Colonic mucosa (tissue), 4 donors: Measurements from ENCODE around the gene AOPEP. TPM values are rescaled to one million over a fixed set of nuclear protein-coding genes. Genes with fewer than 3 reads are reported as not detected.

Experiments used
- DNase-seq: peaks from one replicate; pipeline ENCODE4 v3.0.0-alpha.2; 2020
- H3K27ac ChIP-seq: fragments of 200-600 bp; one replicate; pipeline ENCODE4 v1.8.0; 2021
- H3K27me3 ChIP-seq: fragments of 200-600 bp; one replicate; pipeline ENCODE4 v1.8.0; 2021
- H3K36me3 ChIP-seq: fragments of 200-600 bp; one replicate; pipeline ENCODE4 v1.8.0; 2021
- H3K4me1 ChIP-seq: fragments of 200-600 bp; one replicate; pipeline ENCODE4 v1.8.0; 2021; ENCODE audit warnings: mild to moderate bottlenecking
- H3K4me3 ChIP-seq: fragments of 200-600 bp; one replicate; pipeline ENCODE4 v1.8.0; 2021
- H3K9ac ChIP-seq, 2 donors: one replicate each; pipeline ENCODE4 v1.7.0; 2013; ENCODE audit warnings: control low read depth in 2 of 2, low read depth in 2 of 2, low read length in 2 of 2
- H3K9me3 ChIP-seq: fragments of 200-600 bp; one replicate; pipeline ENCODE4 v1.8.0; 2021
- intact Hi-C: fragments of 100-400 bp; cut with DNase I; formaldehyde crosslinking; loops from one replicate; pipeline ENCODE4 v1.14.1; 2022
- total RNA-seq, 2 donors: library from RNA; stranded (reverse); fragmentation: NEBNext Ultra II Directional in 1 of 2; extraction: Animal tissue kit (Norgen Biotek cat#: 25700) in 1 of 2; gene quantifications; one replicate each; pipeline ENCODE4 v1.2.1, GENCODE V29; 2021
- TF ChIP-seq, protein P1 (sequence below): fragments of 200-600 bp; IDR thresholded peaks from one replicate; pipeline ENCODE4 v1.8.0; 2022; ENCODE audit warnings: antibody characterized with exemption, mild to moderate bottlenecking
- donor health status: healthy.
- donor health status: DM: no; HTN: no; CAD: no.
- donor health status: DM: no; HTN: no; CAD: no.

AOPEP gene
- total RNA-seq, 2 donors from 2014 or later: 38.4 to 43.2 TPM

DNA sequence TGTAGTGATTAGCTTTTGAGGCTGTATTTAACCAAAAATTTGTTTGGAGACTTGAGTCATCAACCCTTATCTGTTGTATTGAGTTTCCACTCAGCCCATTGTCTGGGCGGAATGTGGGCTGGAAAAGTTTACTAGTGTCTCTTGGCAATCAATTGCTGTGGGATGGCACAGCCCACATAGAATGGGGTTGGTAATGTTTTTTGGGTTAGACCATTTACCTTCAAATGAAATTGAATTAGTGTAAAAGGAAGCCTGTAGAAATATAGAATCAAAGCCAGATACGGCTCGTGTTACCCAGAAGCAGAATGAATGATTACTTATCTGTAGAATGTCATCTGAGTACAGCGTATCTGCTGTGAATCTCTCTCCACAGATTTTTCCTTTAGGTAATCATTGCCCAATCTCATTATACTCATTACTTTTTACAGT is 142.9 kb downstream of the AOPEP start:
- Histone ChIP-seq H3K27ac (no peak overlapping the region), H3K9me3 (no peaks in the 10 kb centered on the region)
- no peak for DNase-seq

DNA sequence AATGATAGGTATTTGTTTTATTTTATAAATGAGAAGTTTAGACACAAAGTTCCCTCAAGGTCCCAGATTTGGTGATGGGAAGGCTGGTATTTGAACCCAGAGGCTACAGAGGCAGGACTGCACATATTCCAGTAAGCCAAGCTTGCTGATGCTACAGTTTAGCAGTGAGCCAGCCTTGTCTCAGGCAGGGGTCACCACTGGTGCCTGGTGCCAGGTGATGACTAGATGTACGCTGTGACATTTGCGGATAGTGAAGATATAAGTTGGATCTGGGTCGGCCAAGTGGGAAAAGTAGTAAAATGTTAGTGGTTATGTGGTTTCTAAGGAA is 143.9 kb downstream of the AOPEP start:
- peak; percentile 17 for DNase-seq
- intact Hi-C loops: no loop called here
- no peaks in the 10 kb centered on the region for H3K4me1 ChIP-seq
- H3K9ac ChIP-seq: no peak overlapping the region
- H3K9me3 ChIP-seq: no peaks in the 10 kb centered on the region
- no peak overlapping the region for H3K4me3 ChIP-seq
- no peaks in the 10 kb centered on the region for H3K36me3 ChIP-seq
- H3K27ac ChIP-seq: no peak overlapping the region
- H3K27me3 ChIP-seq: no peaks in the 10 kb centered on the region
- TF ChIP-seq, protein P1, sequence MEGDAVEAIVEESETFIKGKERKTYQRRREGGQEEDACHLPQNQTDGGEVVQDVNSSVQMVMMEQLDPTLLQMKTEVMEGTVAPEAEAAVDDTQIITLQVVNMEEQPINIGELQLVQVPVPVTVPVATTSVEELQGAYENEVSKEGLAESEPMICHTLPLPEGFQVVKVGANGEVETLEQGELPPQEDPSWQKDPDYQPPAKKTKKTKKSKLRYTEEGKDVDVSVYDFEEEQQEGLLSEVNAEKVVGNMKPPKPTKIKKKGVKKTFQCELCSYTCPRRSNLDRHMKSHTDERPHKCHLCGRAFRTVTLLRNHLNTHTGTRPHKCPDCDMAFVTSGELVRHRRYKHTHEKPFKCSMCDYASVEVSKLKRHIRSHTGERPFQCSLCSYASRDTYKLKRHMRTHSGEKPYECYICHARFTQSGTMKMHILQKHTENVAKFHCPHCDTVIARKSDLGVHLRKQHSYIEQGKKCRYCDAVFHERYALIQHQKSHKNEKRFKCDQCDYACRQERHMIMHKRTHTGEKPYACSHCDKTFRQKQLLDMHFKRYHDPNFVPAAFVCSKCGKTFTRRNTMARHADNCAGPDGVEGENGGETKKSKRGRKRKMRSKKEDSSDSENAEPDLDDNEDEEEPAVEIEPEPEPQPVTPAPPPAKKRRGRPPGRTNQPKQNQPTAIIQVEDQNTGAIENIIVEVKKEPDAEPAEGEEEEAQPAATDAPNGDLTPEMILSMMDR: no peak

More for the DNA sequence above, 142.9 kb downstream of the AOPEP start:
- no peak overlapping the region for H3K4me3 ChIP-seq
- H3K36me3 ChIP-seq: no peaks in the 10 kb centered on the region
- H3K4me1 ChIP-seq: no peaks in the 10 kb centered on the region
- no peaks in the 10 kb centered on the region for H3K27me3 ChIP-seq
- H3K9ac ChIP-seq: no peak overlapping the region
- TF ChIP-seq, protein P1: no peak
- intact Hi-C loops: no loop called here

DNA sequence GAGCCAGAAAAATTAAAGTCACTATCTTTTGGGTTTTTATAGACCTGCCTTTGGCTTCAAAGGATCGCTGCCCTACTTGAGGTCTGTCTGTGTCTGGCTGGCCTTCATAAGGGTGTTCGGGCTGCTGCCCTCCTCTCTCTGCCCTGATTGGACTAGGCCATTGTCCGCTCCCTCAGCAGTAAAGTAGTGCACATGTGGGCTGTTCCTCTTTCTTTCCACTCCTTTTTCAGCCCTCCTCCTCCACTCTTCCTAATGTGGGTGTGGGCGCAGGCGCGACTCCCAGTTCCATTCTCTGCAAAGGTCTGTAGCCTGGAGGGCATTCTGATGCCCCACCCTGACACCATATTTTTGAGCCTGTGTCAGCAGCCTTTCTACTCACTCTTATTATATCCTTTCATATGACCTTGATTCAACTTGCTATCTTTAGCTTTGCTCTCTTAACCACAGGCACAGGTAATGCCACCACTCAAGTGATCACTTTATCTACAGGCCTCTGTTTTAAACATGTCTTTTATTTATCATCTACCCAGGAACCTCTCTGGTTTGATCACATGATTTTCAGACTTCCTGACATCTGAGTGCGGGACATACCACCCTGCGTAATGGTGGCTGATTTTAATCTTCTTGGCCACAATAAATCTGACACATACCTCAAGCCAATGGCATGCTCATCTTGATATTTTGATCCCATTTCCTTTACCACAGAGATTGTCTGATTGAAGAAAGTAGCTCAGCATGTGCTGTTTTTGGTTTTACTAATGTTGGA is 144.5 kb downstream of the AOPEP start:
- peak; percentile 17 for DNase-seq
- H3K27ac ChIP-seq: no peak overlapping the region
- no peak overlapping the region for H3K9ac ChIP-seq
- TF ChIP-seq, protein P1: no peak
- no peaks in the 10 kb centered on the region for H3K4me1 ChIP-seq
- no peaks in the 10 kb centered on the region for H3K9me3 ChIP-seq
- no peaks in the 10 kb centered on the region for H3K36me3 ChIP-seq
- no peak overlapping the region for H3K4me3 ChIP-seq
- intact Hi-C loops: no loop called here
- H3K27me3 ChIP-seq: no peaks in the 10 kb centered on the region

DNA sequence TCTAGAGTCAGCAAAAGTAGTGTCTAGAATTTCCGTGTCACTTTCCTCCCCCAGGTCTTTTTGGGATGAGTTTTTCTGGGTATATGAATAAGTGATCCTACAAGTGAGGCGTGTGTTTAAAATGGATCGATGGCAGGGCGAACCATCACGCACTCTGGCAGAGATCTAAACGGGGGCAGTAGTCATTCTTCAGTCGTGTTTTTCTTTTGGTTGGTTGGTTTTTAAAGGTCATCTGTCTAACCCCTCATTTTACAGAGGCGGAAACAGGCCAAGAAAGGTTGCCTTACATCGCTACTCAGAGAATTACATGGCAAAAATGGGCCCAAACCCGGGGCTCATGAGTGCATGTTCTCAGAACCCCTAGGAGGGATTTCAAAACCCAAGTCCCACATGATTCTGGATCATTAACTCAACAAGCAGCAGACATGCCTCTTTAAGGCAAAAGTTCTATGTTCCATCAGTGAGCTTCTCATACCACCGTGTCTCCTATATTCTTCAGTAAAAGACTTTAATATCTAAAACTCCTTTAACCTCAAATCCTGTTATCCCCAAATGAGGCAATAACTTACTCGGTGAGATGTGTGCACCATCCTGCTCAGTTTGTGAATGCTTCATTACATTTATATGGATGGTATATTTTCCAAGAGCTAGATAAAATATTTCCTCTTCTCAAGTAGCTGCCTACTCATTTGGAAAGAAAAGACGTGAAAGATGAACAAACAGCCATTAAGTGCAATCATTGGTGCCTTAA is 145.8 kb downstream of the AOPEP start:
- intact Hi-C loops: no loop called here
- H3K36me3 ChIP-seq: no peaks in the 10 kb centered on the region
- H3K4me3 ChIP-seq: no peak overlapping the region
- TF ChIP-seq, protein P1: no peak
- no peak overlapping the region for H3K9ac ChIP-seq
- no peak for DNase-seq
- peak overlapping the region; percentile 56 for H3K27ac ChIP-seq
- no peaks in the 10 kb centered on the region for H3K4me1 ChIP-seq
- no peaks in the 10 kb centered on the region for H3K27me3 ChIP-seq
- no peaks in the 10 kb centered on the region for H3K9me3 ChIP-seq

DNA sequence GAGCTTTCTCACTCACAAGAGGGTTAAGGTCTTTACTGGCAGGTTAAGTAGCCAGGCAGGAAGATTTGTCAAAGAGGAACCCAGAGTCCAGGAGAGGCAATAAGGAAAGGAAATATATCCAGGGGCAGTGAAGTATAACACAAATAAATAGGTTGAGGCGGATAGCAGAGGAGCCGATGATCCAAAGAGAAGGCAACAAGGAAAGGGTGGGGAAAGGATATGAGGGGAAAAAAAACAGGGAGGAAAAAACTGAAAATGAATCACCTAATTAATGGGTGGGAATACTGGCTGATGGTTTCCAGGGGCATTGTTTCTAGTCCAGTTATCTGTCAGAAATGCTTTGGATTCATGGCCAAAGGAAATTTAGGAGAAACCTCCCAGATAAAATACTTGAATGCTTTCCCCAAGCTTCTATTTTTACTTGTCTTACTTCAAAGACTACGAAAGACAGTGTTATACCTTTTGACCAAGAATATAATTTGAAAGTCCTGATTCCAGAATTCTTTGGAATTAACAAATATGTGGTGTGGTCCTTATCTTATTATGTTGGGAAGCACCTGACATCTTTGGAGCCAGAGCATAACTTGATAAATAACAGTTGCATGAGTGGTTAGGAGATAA is 146.5 kb downstream of the AOPEP start:
- H3K27ac ChIP-seq: peak overlapping the region; percentile 56
- no peak for DNase-seq
- no peaks in the 10 kb centered on the region for H3K27me3 ChIP-seq
- H3K4me3 ChIP-seq: no peak overlapping the region
- H3K9me3 ChIP-seq: no peaks in the 10 kb centered on the region
- no peak overlapping the region for H3K9ac ChIP-seq
- no peaks in the 10 kb centered on the region for H3K4me1 ChIP-seq
- TF ChIP-seq, protein P1: no peak
- H3K36me3 ChIP-seq: no peaks in the 10 kb centered on the region
- intact Hi-C loops: no loop called here
